ENCODE data around the gene CEP295NL.

GRCh38 chr17:78844301-78845005 is 58.5 kb downstream of the CEP295NL start:
- TF ChIP-seq EZH2 (IDR thresholded peaks at IDR 0.05) (no peak), POLR2AphosphoS5 (IDR thresholded peaks at IDR 0.05; ENCODE audit: borderline replicate concordance, low read depth, low read length) (no peak)

Data from SK-N-MC (cell line).